Smooth muscle cell (in vitro differentiated cells): ENCODE measurements around the gene TMEM114. TPM values are rescaled to one million over a fixed set of nuclear protein-coding genes. Genes with fewer than 3 reads are reported as not detected.

Experiments
- DNase-seq: peaks from one replicate; lab custom pipeline; 2025; ENCODE audit not compliant: unreplicated experiment; lab: John Stamatoyannopoulos, UW
- H2AFZ ChIP-seq: fragments of 200-600 bp; sonication (generic); 2 replicates; pipeline ENCODE4 v1.6.0; 2016; ENCODE audit warnings: antibody characterized with exemption, low read depth, mild to moderate bottlenecking
- H3F3A ChIP-seq: fragments of 200-600 bp; sonication (generic); 2 replicates; pipeline ENCODE4 v1.6.0; 2017; ENCODE audit warnings: antibody characterized with exemption, low read depth
- H3K27ac ChIP-seq: fragments of 200-600 bp; sonication (generic); 2 replicates; pipeline ENCODE4 v1.5.1; 2016; ENCODE audit warnings: low read depth, mild to moderate bottlenecking
- H3K27me3 ChIP-seq: fragments of 200-600 bp; sonication (generic); 2 replicates; pipeline ENCODE4 v1.6.1; 2016; ENCODE audit warnings: low read depth, mild to moderate bottlenecking
- H3K36me3 ChIP-seq: fragments of 200-600 bp; sonication (generic); 2 replicates; pipeline ENCODE4 v1.5.1; 2016; ENCODE audit warnings: low read depth
- H3K4me1 ChIP-seq: fragments of 200-600 bp; sonication (generic); 2 replicates; pipeline ENCODE4 v1.5.1; 2016; ENCODE audit warnings: low read depth
- H3K4me2 ChIP-seq: fragments of 200-600 bp; sonication (generic); 2 replicates; pipeline ENCODE4 v1.6.0; 2016; ENCODE audit warnings: mild to moderate bottlenecking
- H3K4me3 ChIP-seq: fragments of 200-600 bp; sonication (generic); 2 replicates; pipeline ENCODE4 v1.5.1; 2016; ENCODE audit warnings: mild to moderate bottlenecking
- H3K79me2 ChIP-seq: fragments of 200-600 bp; sonication (generic); 2 replicates; pipeline ENCODE4 v1.6.0; 2016; ENCODE audit warnings: low read depth, mild to moderate bottlenecking
- H3K9ac ChIP-seq: fragments of 200-600 bp; sonication (generic); 2 replicates; pipeline ENCODE4 v1.6.0; 2016; ENCODE audit warnings: low read depth
- H3K9me3 ChIP-seq: fragments of 200-600 bp; sonication (generic); replicated peaks from 2 replicates; pipeline ENCODE4 v1.5.1; 2016; ENCODE audit warnings: low read depth
- H4K20me1 ChIP-seq: fragments of 200-600 bp; sonication (generic); 2 replicates; pipeline ENCODE4 v1.6.0; 2016; ENCODE audit warnings: low read depth
- CTCF ChIP-seq: fragments of 200-600 bp; sonication (generic); IDR thresholded peaks from 2 replicates; pipeline ENCODE4 v1.5.1; 2017; ENCODE audit warnings: borderline replicate concordance, mild to moderate bottlenecking, antibody characterized with exemption; ENCODE audit not compliant: insufficient read depth, poor library complexity, severe bottlenecking
- WGBS: methylation state at CpG from one replicate; pipeline ENCODE4 v1.1.7; 2016; ENCODE audit warnings: low lambda C conversion rate; 5-methylcytosine and 5-hydroxymethylcytosine counted together
- polyA plus RNA-seq: library from polyadenylated mRNA; unstranded; fragments of >200 nt; fragmentation: Nextera tagmentation; extraction: Ambion mirVana; gene quantifications from 2 replicates; pipeline ENCODE4 v1.2.1, GENCODE V29; 2016
- total RNA-seq: library from RNA; depleted of rRNA; stranded (reverse); fragments of >200 nt; gene quantifications from 2 replicates; pipeline ENCODE4 v1.2.3, GENCODE V29; 2014

The TMEM114 gene
- total and polyA plus RNA-seq, 2 experiments from 2014 or later = not detected

DNA sequence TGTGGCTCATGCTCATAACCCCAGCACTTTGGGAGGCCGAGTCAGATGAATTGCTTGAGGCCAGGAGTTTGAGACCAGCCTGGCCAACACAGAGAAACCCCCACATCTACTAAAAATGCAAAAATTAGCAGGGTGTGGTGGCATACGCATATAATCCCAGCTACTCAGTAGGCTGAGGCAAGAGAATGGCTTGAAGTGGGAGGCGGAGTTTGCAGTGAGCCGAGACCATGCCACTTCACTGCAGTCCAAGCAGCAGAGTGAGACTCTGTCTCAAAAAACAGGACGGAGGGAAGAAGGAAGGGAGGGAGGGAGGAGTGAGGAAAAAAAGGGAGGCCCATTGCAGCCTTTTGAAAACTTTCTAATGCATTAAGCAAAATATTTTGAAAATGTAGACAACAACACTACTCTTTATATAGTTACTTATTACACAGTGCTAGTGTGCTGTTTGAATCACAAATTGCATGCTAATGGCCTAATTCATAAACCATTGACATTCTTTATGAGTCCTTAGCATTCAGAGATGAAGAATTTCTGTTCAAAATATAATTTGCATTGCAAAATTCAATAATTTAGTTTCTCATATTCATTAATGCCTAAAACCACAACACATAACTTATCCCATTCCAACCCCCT, 59.4 kb downstream of the TMEM114 start:
- 79% methylated on average over 5 of the region's 5 CpGs for WGBS
- TF ChIP-seq CTCF = no peak
- Histone ChIP-seq H3K4me1 (no peaks in the 10 kb centered on the region), H3K4me3 (no peak overlapping the region), H3K4me2 (no peak overlapping the region), H3K79me2 (no peaks in the 10 kb centered on the region), H3K9me3 (no peaks in the 10 kb centered on the region), H2AFZ (no peak overlapping the region), H4K20me1 (no peaks in the 10 kb centered on the region), H3K27ac (no peak overlapping the region), H3K27me3 (no peaks in the 10 kb centered on the region), H3K9ac (no peak overlapping the region), H3K36me3 (no peaks in the 10 kb centered on the region), H3F3A (no peaks in the 10 kb centered on the region)
- no peak for DNase-seq

GRCh38 chr16:8528471-8528870, 61.8 kb downstream of the TMEM114 start:
- Histone ChIP-seq H3K36me3 (no peaks in the 10 kb centered on the region), H2AFZ (no peak overlapping the region), H3K9ac (no peak overlapping the region), H4K20me1 (no peaks in the 10 kb centered on the region), H3K4me1 (no peaks in the 10 kb centered on the region), H3K79me2 (no peaks in the 10 kb centered on the region), H3K4me3 (no peak overlapping the region), H3F3A (no peaks in the 10 kb centered on the region), H3K27me3 (no peaks in the 10 kb centered on the region), H3K27ac (no peak overlapping the region), H3K9me3 (no peaks in the 10 kb centered on the region), H3K4me2 (no peak overlapping the region)
- DNase-seq = no peak
- TF ChIP-seq CTCF = no peak
- 76% methylated on average over 5 of the region's 5 CpGs for WGBS

DNA sequence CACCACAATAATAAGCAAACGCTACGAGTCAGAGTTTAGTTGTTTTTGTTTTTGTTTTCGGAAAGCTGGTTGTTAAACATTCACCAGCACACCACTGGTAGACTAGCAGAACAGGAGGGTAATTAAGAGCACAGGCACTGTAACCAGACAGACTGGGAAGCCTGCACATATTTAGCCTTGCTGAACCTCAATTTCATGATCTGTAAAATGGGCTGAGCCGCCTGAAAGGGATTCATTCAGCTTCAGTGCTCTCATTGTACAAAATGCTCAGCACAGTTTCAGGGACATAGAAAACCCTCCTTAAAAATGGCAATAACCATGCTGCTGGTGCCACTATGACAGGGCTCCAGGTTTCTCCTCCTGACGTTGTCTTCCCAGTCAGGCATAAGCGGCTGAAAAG, 66.4 kb downstream of the TMEM114 start:
- Histone ChIP-seq H3K27ac (no peak overlapping the region), H3K4me2 (no peak overlapping the region), H4K20me1 (no peaks in the 10 kb centered on the region), H3K9me3 (no peaks in the 10 kb centered on the region), H3K4me1 (no peaks in the 10 kb centered on the region), H2AFZ (no peak overlapping the region), H3F3A (no peaks in the 10 kb centered on the region), H3K36me3 (no peaks in the 10 kb centered on the region), H3K9ac (no peak overlapping the region), H3K79me2 (no peaks in the 10 kb centered on the region), H3K27me3 (peaks cover 6% of the 10 kb centered on the region), H3K4me3 (no peak overlapping the region)
- DNase-seq = no peak
- WGBS = 88% methylated on average over 6 of the region's 6 CpGs
- TF ChIP-seq CTCF = no peak

- Histone ChIP-seq H3K4me1 (no peaks in the 10 kb centered on the region), H3K9ac (no peak overlapping the region), H3K79me2 (no peaks in the 10 kb centered on the region), H3K4me2 (no peak overlapping the region), H3K27ac (no peak overlapping the region), H4K20me1 (no peaks in the 10 kb centered on the region), H3F3A (no peaks in the 10 kb centered on the region), H3K4me3 (no peak overlapping the region), H2AFZ (no peak overlapping the region), H3K36me3 (no peaks in the 10 kb centered on the region), H3K27me3 (peaks cover 6% of the 10 kb centered on the region), H3K9me3 (no peaks in the 10 kb centered on the region)
- 76% methylated on average over 7 of the region's 7 CpGs for WGBS
- no peak for DNase-seq
- TF ChIP-seq CTCF = no peak
Observed at GRCh38 chr16:8522757-8523156, 67.6 kb downstream of the TMEM114 start.
